Endothelial cell of umbilical vein (primary cell): ENCODE results near the gene PMIS2. TPM values are rescaled to one million over a fixed set of nuclear protein-coding genes. Genes with fewer than 3 reads are reported as not detected.

ENCODE experiments used
- BruUV-seq: library from RNA; stranded (reverse); fragments of 400-500 nt; replicated peaks from 2 replicates; lab custom pipeline; 2021; lab: Mats Ljungman, UMichigan
- CTCF ChIA-PET: fragments of 300-600, 350-600 bp; sonication (Branson Sonifier 250); formaldehyde crosslinking; loops from one replicate; lab custom pipeline; 2021; ENCODE audit warnings: antibody characterized with exemption, inconsistent platforms; lab: Charles Lee
- POLR2A ChIA-PET: fragments of 300-600, 350-600 bp; sonication (Branson Sonifier 250); formaldehyde crosslinking; loops from one replicate; lab custom pipeline; 2021; ENCODE audit warnings: antibody characterized with exemption, inconsistent platforms; lab: Charles Lee
- DNase-seq: peaks from one replicate; pipeline ENCODE4 v3.0.0-alpha.2; 2011; ENCODE audit warnings: low read depth, low spot score
- FAIRE-seq: peaks from 2 replicates; lab custom pipeline; 2011; peaks lifted over from hg19 to GRCh38; lab: Jason Lieb, UNC
- H2AFZ ChIP-seq: 2 replicates; pipeline ENCODE4 v1.6.0; 2012; ENCODE audit warnings: low read depth, low read length, control low read depth, inconsistent platforms
- H3K27ac ChIP-seq: 2 replicates; pipeline ENCODE4 v1.5.1; 2011; ENCODE audit warnings: low read depth, mild to moderate bottlenecking, control low read depth, low read length, moderate library complexity; ENCODE audit not compliant: insufficient read depth
- H3K27me3 ChIP-seq, 2 experiments: 2 replicates each; pipeline versions ENCODE4 v1.6.0 to v1.6.1; 2011; ENCODE audit warnings: low read length in 2 of 2, mixed read lengths in 1 of 2; ENCODE audit not compliant: control insufficient read depth in 2 of 2, insufficient read depth in 2 of 2
- H3K36me3 ChIP-seq, 2 experiments: 2 replicates in 1 of 2; 3 replicates in 1 of 2; pipeline ENCODE4 v1.5.1; 2011; ENCODE audit warnings: low read length in 2 of 2, mild to moderate bottlenecking in 1 of 2, moderate library complexity in 1 of 2; ENCODE audit not compliant: control insufficient read depth in 2 of 2, insufficient read depth in 2 of 2; ENCODE audit errors: extremely low read depth in 1 of 2
- H3K4me1 ChIP-seq: 3 replicates; pipeline ENCODE4 v1.5.1; 2011; ENCODE audit warnings: mild to moderate bottlenecking, low read length; ENCODE audit not compliant: control insufficient read depth, insufficient read depth; ENCODE audit errors: extremely low read depth
- H3K4me2 ChIP-seq: 2 replicates; pipeline ENCODE4 v1.6.1; 2011; ENCODE audit warnings: low read length, control low read depth, mixed read lengths; ENCODE audit not compliant: insufficient read depth
- H3K4me3 ChIP-seq, 3 experiments: fragments of 200-600 bp in 1 of 3; sonication (generic), shearing (Covaris generic) in 1 of 3; replicated peaks in 1 of 3; 2 replicates each; pipeline ENCODE4 v1.5.1; 2011 to 2016; ENCODE audit warnings: control low read depth in 3 of 3, low read length in 3 of 3, mild to moderate bottlenecking in 2 of 3, inconsistent platforms in 1 of 3, low read depth in 1 of 3, moderate library complexity in 1 of 3; ENCODE audit not compliant: insufficient read depth in 1 of 3
- H3K79me2 ChIP-seq: 2 replicates; pipeline ENCODE4 v1.6.0; 2012; ENCODE audit warnings: low read length, inconsistent platforms; ENCODE audit not compliant: control insufficient read depth, insufficient read depth
- H3K9ac ChIP-seq: replicated peaks from 2 replicates; pipeline ENCODE3; 2011; ENCODE audit warnings: low read length, control low read depth; ENCODE audit not compliant: insufficient read depth; ENCODE audit errors: extremely low read depth
- H3K9me1 ChIP-seq: replicated peaks from 3 replicates; pipeline ENCODE4 v1.6.0; 2011; ENCODE audit warnings: mild to moderate bottlenecking, low read length; ENCODE audit not compliant: control insufficient read depth, insufficient read depth; ENCODE audit errors: extremely low read depth
- H3K9me3 ChIP-seq: replicated peaks from 2 replicates; pipeline ENCODE4 v1.5.1; 2012; ENCODE audit warnings: low read length, inconsistent platforms; ENCODE audit not compliant: control insufficient read depth, insufficient read depth
- H4K20me1 ChIP-seq: replicated peaks from 2 replicates; pipeline ENCODE3; 2011; ENCODE audit warnings: mild to moderate bottlenecking, low read length; ENCODE audit not compliant: control insufficient read depth, insufficient read depth; ENCODE audit errors: extremely low read depth
- EZH2 ChIP-seq: IDR thresholded peaks from 2 replicates; pipeline ENCODE4 v1.6.1; 2012; ENCODE audit warnings: borderline replicate concordance, low read depth, mild to moderate bottlenecking, moderate library complexity, low read length, inconsistent platforms; ENCODE audit not compliant: severe bottlenecking
- GATA2 ChIP-seq: IDR thresholded peaks from 2 replicates; pipeline ENCODE4 v1.7.0; 2011; ENCODE audit warnings: low read depth, mild to moderate bottlenecking, moderate library complexity, mixed read lengths, low read length; ENCODE audit not compliant: insufficient read length, insufficient read depth
- JUN ChIP-seq: IDR thresholded peaks from 2 replicates; pipeline ENCODE4 v1.6.1; 2011; ENCODE audit warnings: borderline replicate concordance, low read depth; ENCODE audit not compliant: insufficient read length, insufficient read depth
- MAX ChIP-seq: IDR thresholded peaks from 2 replicates; pipeline ENCODE4 v1.6.1; 2011; ENCODE audit not compliant: insufficient read depth, insufficient read length
- POLR2A ChIP-seq: IDR thresholded peaks from 2 replicates; pipeline ENCODE4 v1.6.1; 2012; ENCODE audit warnings: low read depth, mild to moderate bottlenecking, control low read depth, low read length
- POLR2AphosphoS5 ChIP-seq: IDR thresholded peaks from 2 replicates; pipeline ENCODE4 v1.6.1; 2012; ENCODE audit warnings: low read depth, mild to moderate bottlenecking, control low read depth, low read length, moderate library complexity; ENCODE audit not compliant: insufficient read depth
- dilution Hi-C: fragments of 300-500 bp; cut with MboI; formaldehyde crosslinking; loops from one replicate; pipeline ENCODE4 v1.15.0; 2019; ENCODE audit warnings: low sequenced_read_pairs; ENCODE audit not compliant: extremely low pct_ligation_motif_present
- intact Hi-C: fragments of 100-400 bp; cut with micrococcal nuclease; formaldehyde crosslinking; loops from one replicate; pipeline ENCODE4 v1.10.0; 2022
- polyA plus RNA-seq, 4 experiments: library from polyadenylated mRNA; depleted of rRNA in 3 of 4; stranded (reverse) in 3 of 4; unstranded in 1 of 4; fragments of >200 nt; gene quantifications; 2 replicates each; pipeline versions ENCODE4 v1.2.1 to v1.2.3, GENCODE V29; 2011 to 2012; ENCODE audit warnings: missing spikeins in 1 of 4
- total RNA-seq: library from RNA; stranded (reverse); gene quantifications from 2 replicates; pipeline ENCODE4 v1.2.3, GENCODE V29; 2021

PMIS2 gene
- total and polyA plus RNA-seq, 2 donors (not counting 3 experiments of a cell fraction or from before 2014, with no cell fraction given), result not detected

GRCh38 chr19:35578707-35579106 lies 7.3 kb upstream of the PMIS2 start:
- CTCF ChIA-PET, result no interaction called here
- no peaks in the 10 kb centered on the region for H3K79me2 ChIP-seq
- H3K4me1 ChIP-seq, result no peaks in the 10 kb centered on the region
- no peaks in the 10 kb centered on the region for H3K9me3 ChIP-seq
- no peak for FAIRE-seq
- intact Hi-C loops, result no loop called here
- H4K20me1 ChIP-seq, result no peaks in the 10 kb centered on the region
- no peak overlapping the region for H3K27ac ChIP-seq
- no peak overlapping the region for H3K4me3 ChIP-seq
- no peak for DNase-seq
- H3K9me1 ChIP-seq, result no peaks in the 10 kb centered on the region
- H3K9ac ChIP-seq, result no peak overlapping the region
- no peaks in the 10 kb centered on the region for H3K36me3 ChIP-seq
- POLR2A ChIA-PET, result no interaction called here
- no peak for TF ChIP-seq EZH2
- no peak for TF ChIP-seq GATA2
- TF ChIP-seq POLR2A, result no peak
- H3K4me2 ChIP-seq, result no peak overlapping the region
- no peaks in the 10 kb centered on the region for H3K27me3 ChIP-seq
- BruUV-seq, result no TSS peak
- H2AFZ ChIP-seq, result no peak overlapping the region
- dilution Hi-C loops, result no loop called here

GRCh38 chr19:35582760-35583159 lies 3.2 kb upstream of the PMIS2 start:
- DNase-seq (no peak), FAIRE-seq (no peak)
- Histone ChIP-seq H3K4me2 (no peak overlapping the region), H3K36me3 (no peaks in the 10 kb centered on the region), H3K27ac (no peak overlapping the region), H3K79me2 (no peaks in the 10 kb centered on the region), H4K20me1 (no peaks in the 10 kb centered on the region), H3K27me3 (no peaks in the 10 kb centered on the region), H3K4me1 (no peaks in the 10 kb centered on the region), H3K9me1 (no peaks in the 10 kb centered on the region), H3K9me3 (no peaks in the 10 kb centered on the region), H3K4me3 (no peak overlapping the region), H3K9ac (no peak overlapping the region), H2AFZ (no peak overlapping the region)
- TF ChIP-seq POLR2AphosphoS5 (no peak), EZH2 (no peak), GATA2 (no peak), JUN (no peak), MAX (no peak)
- dilution Hi-C loops, result no loop called here
- intact Hi-C loops, result no loop called here
- ChIA-PET POLR2A (no interaction called here), CTCF (no interaction called here)
- BruUV-seq, result no TSS peak
